Muscle layer of duodenum (tissue), 2 donors: ENCODE data around the gene ACAN.

ENCODE experiments used
- H3K27ac ChIP-seq: one replicate; pipeline ENCODE4 v1.7.0; 2013; ENCODE audit warnings: mild to moderate bottlenecking, low read length
- H3K27me3 ChIP-seq: one replicate; pipeline ENCODE4 v1.7.0; 2013; ENCODE audit warnings: low read depth, mild to moderate bottlenecking, control low read depth, low read length
- H3K36me3 ChIP-seq, 2 donors: one replicate each; pipeline ENCODE4 v1.7.0; 2013; ENCODE audit warnings: low read length in 2 of 2, control low read depth in 1 of 2, mild to moderate bottlenecking in 1 of 2; ENCODE audit not compliant: insufficient read depth in 2 of 2, control insufficient read depth in 1 of 2
- H3K4me1 ChIP-seq, 2 donors: one replicate each; pipeline ENCODE4 v1.7.0; 2013; ENCODE audit warnings: low read length in 2 of 2, mild to moderate bottlenecking in 2 of 2, control low read depth in 1 of 2, moderate library complexity in 1 of 2; ENCODE audit not compliant: insufficient read depth in 2 of 2, control insufficient read depth in 1 of 2
- H3K4me3 ChIP-seq, 2 donors: one replicate each; pipeline ENCODE4 v1.7.0; 2013; ENCODE audit warnings: low read length in 2 of 2, low read depth in 1 of 2, mild to moderate bottlenecking in 1 of 2
- H3K9me3 ChIP-seq, 2 donors: one replicate each; pipeline ENCODE4 v1.7.0; 2013; ENCODE audit warnings: low read length in 2 of 2, control low read depth in 1 of 2, mild to moderate bottlenecking in 1 of 2; ENCODE audit not compliant: control insufficient read depth in 1 of 2
- donor health status: healthy.

The ACAN gene

DNA sequence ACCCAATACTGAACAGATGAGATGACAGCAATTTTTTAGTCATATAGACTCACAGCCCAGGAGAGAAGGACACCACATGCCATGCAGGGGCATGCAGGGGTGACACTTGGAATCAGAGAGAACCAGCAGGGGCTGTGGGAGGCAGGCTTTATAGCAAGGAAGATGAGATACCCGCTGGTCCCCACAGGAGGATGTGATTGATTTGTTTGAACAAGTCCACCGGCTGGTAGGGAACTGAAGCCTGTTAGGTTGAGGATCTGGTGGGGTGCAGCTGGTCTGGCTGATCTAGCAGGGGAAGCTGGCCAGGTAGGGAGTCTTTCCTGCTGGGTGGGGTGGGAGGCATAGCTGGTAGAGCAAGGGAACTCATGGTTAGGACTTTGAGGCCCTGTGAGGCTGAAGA, 18.0 kb upstream of the ACAN start:
- no peaks in the 10 kb centered on the region for H3K27me3 ChIP-seq
- no peaks in the 10 kb centered on the region for H3K36me3 ChIP-seq
- no peak overlapping the region for H3K27ac ChIP-seq
- no peaks in the 10 kb centered on the region for H3K4me1 ChIP-seq
- peaks cover 0 to 9% of the 10 kb centered on the region in 2 donors for H3K9me3 ChIP-seq
- H3K4me3 ChIP-seq = no peak overlapping the region

DNA sequence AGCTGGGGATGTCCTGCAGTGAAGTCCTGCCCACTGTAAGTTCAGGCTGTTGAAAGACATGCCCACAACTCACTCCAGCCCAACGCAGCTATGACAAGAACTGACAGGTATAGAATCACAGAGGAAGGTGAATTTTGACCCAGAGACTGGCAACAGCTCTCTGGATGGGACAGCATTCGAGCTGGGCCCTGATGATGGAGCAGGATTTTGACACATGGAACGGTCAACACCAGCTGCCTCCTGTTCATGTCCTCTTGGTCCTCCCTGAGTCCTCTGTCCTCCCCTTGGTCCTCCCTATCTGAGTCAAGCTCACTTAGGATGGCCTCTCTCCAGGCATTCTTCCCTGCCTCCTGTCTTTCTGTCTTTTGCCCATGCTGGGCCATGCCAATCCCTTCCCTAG, 15.2 kb upstream of the ACAN start:
- H3K4me1 ChIP-seq = no peaks in the 10 kb centered on the region
- H3K27me3 ChIP-seq = peaks cover 8% of the 10 kb centered on the region
- H3K27ac ChIP-seq = no peak overlapping the region
- H3K9me3 ChIP-seq = peaks cover 0 to 9% of the 10 kb centered on the region in 2 donors
- no peaks in the 10 kb centered on the region for H3K36me3 ChIP-seq
- H3K4me3 ChIP-seq = no peak overlapping the region

- Histone ChIP-seq H3K4me3 (no peak overlapping the region), H3K27ac (no peak overlapping the region), H3K9me3 (peaks cover 0 to 9% of the 10 kb centered on the region in 2 donors), H3K27me3 (peaks cover 8% of the 10 kb centered on the region), H3K36me3 (no peaks in the 10 kb centered on the region), H3K4me1 (no peaks in the 10 kb centered on the region)
Measured at GRCh38 chr15:88788816-88789215, 14.4 kb upstream of the ACAN start.

DNA sequence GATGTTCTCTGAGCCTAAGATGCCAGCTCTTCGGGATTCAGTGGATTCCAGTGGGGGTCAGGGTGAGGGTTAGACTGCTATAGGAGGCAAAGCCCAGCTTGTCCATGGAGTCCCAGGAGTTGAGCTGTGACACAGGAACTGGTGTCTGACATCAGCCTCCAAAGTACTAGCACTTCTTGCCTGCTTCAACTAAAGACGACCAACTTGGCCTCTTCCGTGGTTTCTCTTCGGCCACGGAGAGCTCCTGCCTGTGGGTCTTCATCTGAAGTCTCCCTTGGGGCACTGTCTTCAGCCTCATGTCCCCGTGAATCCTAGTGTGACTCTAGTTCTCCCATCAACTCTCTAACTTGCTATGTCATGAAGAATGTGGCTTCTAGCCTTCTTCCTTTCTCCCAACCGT, 12.8 kb upstream of the ACAN start:
- Histone ChIP-seq H3K4me1 (no peaks in the 10 kb centered on the region), H3K36me3 (no peaks in the 10 kb centered on the region), H3K27ac (no peak overlapping the region), H3K27me3 (peaks cover 8% of the 10 kb centered on the region), H3K4me3 (no peak overlapping the region), H3K9me3 (peaks cover 0 to 9% of the 10 kb centered on the region in 2 donors)

DNA sequence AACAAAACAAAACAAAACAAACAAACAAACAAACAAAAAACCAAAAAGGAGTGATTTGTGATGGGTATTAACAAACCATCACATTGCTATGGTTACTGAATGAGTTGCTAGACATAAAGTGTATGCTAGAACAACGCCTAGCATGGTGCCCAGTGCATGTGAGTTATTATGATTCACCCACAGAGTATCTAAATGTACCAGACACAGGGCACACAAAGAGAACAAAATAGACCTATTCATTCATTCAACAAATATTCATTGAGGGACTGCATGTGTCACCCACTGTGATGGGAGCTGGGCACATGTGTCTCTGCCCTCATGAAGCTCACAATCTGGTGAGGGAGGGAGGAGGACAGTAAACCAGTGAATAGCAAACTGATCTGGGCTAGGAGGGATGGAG, 11.6 kb upstream of the ACAN start:
- H3K9me3 ChIP-seq = peaks cover 0 to 9% of the 10 kb centered on the region in 2 donors
- H3K36me3 ChIP-seq = no peaks in the 10 kb centered on the region
- no peaks in the 10 kb centered on the region for H3K4me1 ChIP-seq
- H3K4me3 ChIP-seq = no peak overlapping the region
- H3K27me3 ChIP-seq = peaks cover 8% of the 10 kb centered on the region
- no peak overlapping the region for H3K27ac ChIP-seq

DNA sequence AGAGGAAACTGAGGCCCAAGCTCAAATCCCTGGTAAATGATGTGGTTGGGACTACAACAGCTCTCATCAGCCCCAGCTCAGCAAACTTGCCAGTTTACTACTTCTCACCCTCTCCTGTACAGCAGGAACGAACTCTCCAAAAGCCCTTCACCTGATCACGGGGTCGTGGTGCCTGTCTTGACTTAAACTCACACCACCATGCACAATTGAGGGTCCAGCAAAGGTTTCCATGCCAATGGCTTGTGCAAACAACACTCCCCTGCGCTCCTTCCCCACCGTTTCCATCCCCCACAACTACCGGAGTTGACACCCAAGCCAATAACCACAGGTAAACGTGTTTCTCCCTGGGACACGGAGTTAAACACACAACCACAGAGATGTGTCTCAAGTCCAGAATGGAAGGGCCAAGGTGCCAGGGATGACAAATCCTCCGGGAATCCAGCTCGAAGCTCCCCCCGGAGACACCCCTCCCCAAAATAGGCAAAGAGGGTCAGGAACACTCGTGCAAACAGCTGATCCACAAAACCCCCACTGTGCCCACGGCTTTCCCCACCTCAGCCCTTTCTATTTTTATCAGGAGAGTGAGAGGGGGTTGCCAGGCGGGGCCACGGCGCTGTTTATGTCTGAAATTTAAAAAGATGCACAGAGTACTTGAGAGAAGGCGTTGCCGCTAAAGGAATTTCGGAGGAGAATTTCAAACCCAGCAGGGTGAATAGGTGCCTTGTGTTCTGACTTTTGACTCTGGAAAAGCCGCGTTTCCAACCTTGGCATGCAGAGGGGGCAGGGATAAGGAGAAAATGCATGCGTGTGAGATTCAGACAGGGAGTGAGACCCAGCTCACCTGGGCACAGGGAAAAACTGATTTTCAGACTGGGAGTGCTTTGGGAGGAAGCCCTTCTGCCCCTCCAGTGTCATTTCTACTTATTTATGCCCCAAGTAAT, 10.6 kb upstream of the ACAN start:
- H3K4me1 ChIP-seq = no peaks in the 10 kb centered on the region
- H3K4me3 ChIP-seq = no peak overlapping the region
- peaks cover 8% of the 10 kb centered on the region for H3K27me3 ChIP-seq
- no peaks in the 10 kb centered on the region for H3K36me3 ChIP-seq
- no peak overlapping the region for H3K27ac ChIP-seq
- peaks cover 0 to 4% of the 10 kb centered on the region in 2 donors for H3K9me3 ChIP-seq

- peaks cover 8% of the 10 kb centered on the region for H3K27me3 ChIP-seq
Measured at GRCh38 chr15:88794001-88794400, 9.2 kb upstream of the ACAN start.

GRCh38 chr15:88797663-88798339, 5.4 kb upstream of the ACAN start:
- Histone ChIP-seq H3K36me3 (no peaks in the 10 kb centered on the region), H3K9me3 (no peaks in the 10 kb centered on the region), H3K4me3 (no peak overlapping the region), H3K4me1 (no peaks in the 10 kb centered on the region), H3K27me3 (peaks cover 7% of the 10 kb centered on the region), H3K27ac (no peak overlapping the region)

More at GRCh38 chr15:88794001-88794400, 9.2 kb upstream of the ACAN start:
- Histone ChIP-seq H3K36me3 (no peaks in the 10 kb centered on the region), H3K4me3 (no peak overlapping the region), H3K9me3 (peaks cover 0 to 4% of the 10 kb centered on the region in 2 donors), H3K27ac (no peak overlapping the region), H3K4me1 (no peaks in the 10 kb centered on the region)

- Histone ChIP-seq H3K36me3 (no peaks in the 10 kb centered on the region), H3K9me3 (no peaks in the 10 kb centered on the region), H3K27me3 (peaks cover 16% of the 10 kb centered on the region), H3K4me3 (no peak overlapping the region), H3K4me1 (no peaks in the 10 kb centered on the region), H3K27ac (no peak overlapping the region)
Measured at GRCh38 chr15:88799341-88799740, 3.9 kb upstream of the ACAN start.

DNA sequence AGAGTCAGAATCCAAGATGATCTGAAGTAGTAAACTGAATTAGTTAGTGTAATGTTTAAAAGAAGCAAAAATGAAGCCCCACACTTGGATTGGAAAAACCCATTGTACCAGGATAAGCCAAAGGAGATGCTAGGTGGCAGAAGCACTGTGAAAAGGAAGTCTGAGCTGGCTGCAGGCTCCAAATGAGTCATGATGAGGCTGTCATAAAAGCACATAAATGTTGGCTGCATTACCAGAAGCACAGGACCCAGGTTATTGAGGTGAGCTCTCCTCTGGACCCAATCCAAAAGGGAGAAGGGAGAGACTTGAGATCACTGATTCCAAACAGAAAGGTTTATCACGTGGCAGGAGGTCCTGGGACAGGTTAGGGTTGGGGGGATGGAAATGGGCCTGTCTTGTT, 3.2 kb upstream of the ACAN start:
- no peaks in the 10 kb centered on the region for H3K9me3 ChIP-seq
- no peak overlapping the region for H3K4me3 ChIP-seq
- no peak overlapping the region for H3K27ac ChIP-seq
- peaks cover 20% of the 10 kb centered on the region for H3K27me3 ChIP-seq
- H3K4me1 ChIP-seq = no peaks in the 10 kb centered on the region
- H3K36me3 ChIP-seq = no peaks in the 10 kb centered on the region

- H3K4me1 ChIP-seq = no peaks in the 10 kb centered on the region
- no peak overlapping the region for H3K4me3 ChIP-seq
- H3K27me3 ChIP-seq = peaks cover 20% of the 10 kb centered on the region
- H3K36me3 ChIP-seq = no peaks in the 10 kb centered on the region
- no peaks in the 10 kb centered on the region for H3K9me3 ChIP-seq
- no peak overlapping the region for H3K27ac ChIP-seq
Measured at GRCh38 chr15:88800738-88801137, 2.5 kb upstream of the ACAN start.
